GM19468 (cell line): ENCODE results near the gene ST3GAL3.

Source experiments
- ATAC-seq: cut with Tn5 transposase; IDR thresholded peaks from one replicate; pipeline ENCODE4 v1.9.1; 2021; ENCODE audit warnings: mild to moderate bottlenecking, moderate library complexity, moderate number of reproducible peaks; ENCODE audit not compliant: unreplicated experiment; ENCODE audit errors: extremely low read depth

ST3GAL3 gene

GRCh38 chr1:43931711-43932660 lies 224.7 kb downstream of the ST3GAL3 start:
- ATAC-seq = no peak

DNA sequence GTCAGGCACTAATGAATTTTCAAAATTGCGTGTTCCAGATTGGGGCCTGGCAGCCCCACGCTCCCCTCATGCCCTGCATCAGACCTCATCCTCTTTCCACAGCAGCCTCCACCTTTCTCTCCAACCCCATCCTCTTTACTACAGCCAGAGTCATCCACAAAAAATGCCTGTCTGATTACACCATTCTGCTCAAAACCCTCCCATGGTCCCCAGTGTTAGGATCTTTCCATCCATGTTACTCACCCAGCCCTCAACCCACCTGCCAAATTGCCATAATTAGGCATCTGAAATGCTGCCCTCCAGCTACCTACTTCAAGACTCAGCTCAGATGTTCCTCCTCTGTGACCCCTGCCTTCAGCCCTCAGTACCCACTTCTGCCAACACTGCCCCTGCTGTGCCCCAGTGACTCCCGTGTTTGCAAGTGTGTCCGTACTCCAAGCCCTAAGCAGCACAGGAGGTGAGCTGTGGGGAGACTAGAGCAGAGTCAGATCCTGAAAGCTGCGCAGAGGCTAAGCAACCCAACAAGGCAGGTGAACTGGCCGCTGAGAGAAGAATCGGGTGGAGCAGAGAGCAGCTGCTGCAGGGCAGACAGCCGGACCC lies 225.6 kb downstream of the ST3GAL3 start:
- ATAC-seq = no peak

GRCh38 chr1:43933386-43934100 lies 226.2 kb downstream of the ST3GAL3 start, which contains the start of gene ARTN:
Gene ARTN (plus strand): TSS chr1:43933801. CDS start chr1:43935657, 1,856 bp downstream.
- no peak for ATAC-seq

DNA sequence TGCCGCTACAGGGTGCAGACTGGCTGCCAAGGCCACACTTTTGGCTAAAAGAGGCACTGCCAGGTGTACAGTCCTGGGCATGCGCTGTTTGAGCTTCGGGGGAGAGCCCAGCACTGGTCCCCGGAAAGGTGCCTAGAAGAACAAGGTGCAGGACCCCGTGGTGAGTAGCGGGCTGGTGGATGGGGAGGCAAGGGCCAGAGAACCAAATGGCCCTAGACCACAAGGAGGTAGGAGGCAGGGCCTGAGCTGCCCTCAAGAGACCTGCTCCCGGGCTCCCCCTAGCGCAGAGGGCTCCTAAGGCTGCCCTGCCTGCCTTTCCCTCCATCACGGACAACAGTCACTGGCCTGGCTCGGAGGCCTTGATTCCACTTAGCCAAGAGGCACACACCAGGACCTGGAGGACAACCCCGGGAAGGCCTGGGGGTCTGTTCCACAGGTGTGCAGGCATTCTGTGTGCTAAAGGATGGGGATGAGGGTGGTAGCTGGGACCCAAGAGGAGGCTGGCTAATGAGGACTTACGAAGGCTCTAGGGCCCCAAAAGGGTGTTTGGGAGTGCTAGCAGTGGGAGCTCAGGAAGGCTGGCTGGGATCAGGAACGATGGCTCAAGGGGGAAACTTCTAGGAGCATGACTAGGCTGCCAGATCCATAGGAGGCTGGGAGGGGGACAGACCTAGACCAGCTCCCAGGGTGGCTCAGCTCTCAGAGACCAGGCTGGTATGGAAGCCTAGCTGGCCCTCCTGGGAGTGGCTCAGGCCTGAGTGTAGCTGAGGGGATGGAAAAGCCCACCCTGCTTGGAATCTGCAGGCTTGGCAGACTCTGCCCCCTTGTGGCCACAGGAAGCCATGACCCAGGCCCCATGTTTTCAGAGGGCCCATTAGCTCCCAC lies 227.0 kb downstream of the ST3GAL3 start:
- no peak for ATAC-seq

GRCh38 chr1:43934986-43935324 lies 227.6 kb downstream of the ST3GAL3 start:
- ATAC-seq = no peak

DNA sequence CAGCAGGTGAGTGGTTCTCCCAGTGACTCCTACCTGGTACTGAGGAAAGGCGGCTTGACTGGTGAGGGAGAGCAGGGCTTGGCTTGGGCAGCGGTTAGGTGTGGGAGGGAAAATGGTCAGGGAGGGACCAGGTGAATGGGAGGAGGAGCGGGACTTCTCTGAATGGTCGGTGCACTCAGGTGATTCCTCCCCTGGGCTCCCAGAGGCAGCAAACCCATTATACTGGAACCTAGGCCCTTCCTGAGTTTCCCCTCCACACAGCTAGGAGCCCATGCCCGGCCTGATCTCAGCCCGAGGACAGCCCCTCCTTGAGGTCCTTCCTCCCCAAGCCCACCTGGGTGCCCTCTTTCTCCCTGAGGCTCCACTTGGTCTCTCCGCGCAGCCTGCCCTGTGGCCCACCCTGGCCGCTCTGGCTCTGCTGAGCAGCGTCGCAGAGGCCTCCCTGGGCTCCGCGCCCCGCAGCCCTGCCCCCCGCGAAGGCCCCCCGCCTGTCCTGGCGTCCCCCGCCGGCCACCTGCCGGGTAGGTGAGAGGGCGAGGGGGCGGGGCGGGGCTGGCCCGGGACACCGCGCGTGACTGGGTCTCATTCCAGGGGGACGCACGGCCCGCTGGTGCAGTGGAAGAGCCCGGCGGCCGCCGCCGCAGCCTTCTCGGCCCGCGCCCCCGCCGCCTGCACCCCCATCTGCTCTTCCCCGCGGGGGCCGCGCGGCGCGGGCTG lies 228.5 kb downstream of the ST3GAL3 start:
- no peak for ATAC-seq

DNA sequence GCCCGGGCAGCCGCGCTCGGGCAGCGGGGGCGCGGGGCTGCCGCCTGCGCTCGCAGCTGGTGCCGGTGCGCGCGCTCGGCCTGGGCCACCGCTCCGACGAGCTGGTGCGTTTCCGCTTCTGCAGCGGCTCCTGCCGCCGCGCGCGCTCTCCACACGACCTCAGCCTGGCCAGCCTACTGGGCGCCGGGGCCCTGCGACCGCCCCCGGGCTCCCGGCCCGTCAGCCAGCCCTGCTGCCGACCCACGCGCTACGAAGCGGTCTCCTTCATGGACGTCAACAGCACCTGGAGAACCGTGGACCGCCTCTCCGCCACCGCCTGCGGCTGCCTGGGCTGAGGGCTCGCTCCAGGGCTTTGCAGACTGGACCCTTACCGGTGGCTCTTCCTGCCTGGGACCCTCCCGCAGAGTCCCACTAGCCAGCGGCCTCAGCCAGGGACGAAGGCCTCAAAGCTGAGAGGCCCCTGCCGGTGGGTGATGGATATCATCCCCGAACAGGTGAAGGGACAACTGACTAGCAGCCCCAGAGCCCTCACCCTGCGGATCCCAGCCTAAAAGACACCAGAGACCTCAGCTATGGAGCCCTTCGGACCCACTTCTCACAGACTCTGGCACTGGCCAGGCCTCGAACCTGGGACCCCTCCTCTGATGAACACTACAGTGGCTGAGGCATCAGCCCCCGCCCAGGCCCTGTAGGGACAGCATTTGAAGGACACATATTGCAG lies 229.3 kb downstream of the ST3GAL3 start:
- ATAC-seq = no peak

DNA sequence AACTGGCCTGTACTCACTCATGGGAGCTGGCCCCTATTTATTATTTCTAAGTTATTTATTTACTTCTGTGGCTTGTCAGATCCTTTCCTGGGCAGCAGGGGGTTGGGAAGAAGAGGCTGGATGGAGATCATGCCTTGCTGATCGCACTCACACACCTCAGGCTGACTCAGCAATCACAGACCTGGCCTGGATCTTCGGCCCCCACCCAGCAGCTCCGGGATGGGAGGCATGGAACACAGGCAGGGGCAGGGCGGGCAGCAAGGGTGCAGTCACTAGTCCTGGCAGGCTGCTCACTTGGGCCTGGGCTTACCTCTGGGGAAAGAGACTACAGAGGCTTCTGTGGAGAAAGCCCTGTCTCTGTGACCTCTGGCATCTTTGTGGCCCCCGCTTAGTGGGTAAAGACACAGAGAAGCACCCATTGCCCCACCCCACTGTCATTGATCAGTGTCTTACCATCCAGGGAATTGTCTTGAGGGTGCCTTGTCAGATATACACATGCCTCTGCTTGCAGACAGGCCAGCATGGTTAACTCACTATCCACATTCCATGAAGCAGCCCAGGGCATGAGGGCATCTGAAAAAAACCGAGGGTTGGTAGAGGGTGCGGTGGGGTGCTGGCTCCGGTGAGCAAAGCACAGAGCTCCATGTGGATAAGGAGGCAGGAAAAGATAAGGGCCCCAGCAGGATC lies 230.0 kb downstream of the ST3GAL3 start:
- ATAC-seq = no peak

DNA sequence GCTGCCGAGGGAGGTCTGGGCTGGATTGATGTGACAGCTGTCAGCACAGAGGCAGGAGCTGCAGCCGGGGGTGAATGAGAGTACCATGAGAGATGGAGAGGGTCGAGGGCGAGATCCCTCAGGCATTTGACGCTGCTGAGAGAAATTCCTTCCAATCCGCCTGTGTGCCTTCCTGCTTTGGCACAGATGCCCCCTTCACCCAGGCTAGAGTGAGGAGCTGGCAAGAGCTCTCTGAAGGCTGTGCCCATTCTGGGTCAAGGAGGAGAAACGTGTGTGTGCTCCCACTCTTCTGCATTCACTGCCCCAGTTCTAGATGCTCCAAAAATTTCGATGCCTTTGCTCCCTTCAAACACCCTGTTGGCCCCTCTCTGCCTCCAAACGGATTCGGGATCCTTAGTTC lies 231.0 kb downstream of the ST3GAL3 start:
- no peak for ATAC-seq

GRCh38 chr1:43938892-43939587 lies 231.7 kb downstream of the ST3GAL3 start:
- no peak for ATAC-seq

GRCh38 chr1:43942411-43942810 lies 235.1 kb downstream of the ST3GAL3 start:
- no peak for ATAC-seq

DNA sequence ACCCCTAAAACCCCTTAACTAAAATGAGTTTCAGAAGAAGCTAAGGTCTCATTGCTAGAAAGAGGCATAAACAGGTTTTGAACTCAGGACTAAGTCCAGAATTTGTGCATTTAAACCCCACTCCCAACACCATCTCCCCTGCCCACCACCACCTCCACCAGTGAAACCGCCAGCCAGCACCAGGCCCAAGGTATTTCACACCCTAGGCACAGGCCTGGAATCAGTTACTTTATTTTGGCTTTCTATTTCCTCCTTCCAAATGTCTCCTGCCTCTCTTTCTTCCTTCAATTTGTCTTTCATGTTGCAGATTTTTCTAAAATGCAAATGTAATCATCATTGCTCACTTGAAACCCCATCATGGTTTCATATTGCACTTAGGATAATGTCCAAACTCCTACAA lies 237.5 kb downstream of the ST3GAL3 start:
- no peak for ATAC-seq

GRCh38 chr1:43945674-43946235 lies 238.4 kb downstream of the ST3GAL3 start:
- no peak for ATAC-seq

- ATAC-seq = peak; percentile 85
Observed at GRCh38 chr1:43946236-43947060, 239.1 kb downstream of the ST3GAL3 start, which contains the start of gene IPO13. Gene IPO13 (plus strand): TSS chr1:43946950. CDS start chr1:43947601, 651 bp downstream.

GRCh38 chr1:43947061-43947873 lies 239.9 kb downstream of the ST3GAL3 start:
- ATAC-seq = no peak
